OCI-LY1 (cell line): Measurements from ENCODE around the gene CD6.

Source experiments
- CTCF ChIP-seq: fragments of 200-600 bp; sonication (generic), shearing (Covaris generic); IDR thresholded peaks from 2 replicates; pipeline ENCODE4 v1.5.1; 2017; ENCODE audit warnings: mild to moderate bottlenecking, antibody characterized with exemption, low read length, moderate library complexity, mixed read lengths
- EZH2 ChIP-seq: fragments of 200-600 bp; sonication (generic), shearing (Covaris generic); IDR thresholded peaks from 2 replicates; pipeline ENCODE4 v1.8.0; 2017; ENCODE audit warnings: borderline replicate concordance, mixed run types, mild to moderate bottlenecking, antibody characterized with exemption, low read length, moderate library complexity, mixed read lengths

- TF ChIP-seq CTCF (no peak), EZH2 (no peak)
Measured at GRCh38 chr11:61041755-61042518, 70.5 kb downstream of the CD6 start.
